Large intestine (tissue), 3 donors: ENCODE data around the gene ASIC3. TPM values are rescaled to one million over a fixed set of nuclear protein-coding genes. Genes with fewer than 3 reads are reported as not detected.

Experiments used
- DNase-seq, 2 donors: peaks; one replicate each; pipeline versions ENCODE4 v3.0.0 to v3.0.0-alpha.2; 2013
- H3K27ac ChIP-seq: one replicate; pipeline ENCODE4 v1.5.1; 2013; ENCODE audit warnings: low read length
- H3K27me3 ChIP-seq: 2 replicates; pipeline ENCODE4 v1.6.1; 2013; ENCODE audit warnings: low read length; ENCODE audit not compliant: control insufficient read depth, insufficient read depth
- H3K36me3 ChIP-seq: 2 replicates; pipeline ENCODE4 v1.6.1; 2013; ENCODE audit warnings: low read length; ENCODE audit not compliant: control insufficient read depth, insufficient read depth
- H3K4me1 ChIP-seq: one replicate; pipeline ENCODE4 v1.6.1; 2013; ENCODE audit warnings: low read length; ENCODE audit not compliant: control insufficient read depth, insufficient read depth
- H3K4me3 ChIP-seq: one replicate; pipeline ENCODE4 v1.5.1; 2013; ENCODE audit warnings: low read length
- H3K9me3 ChIP-seq: one replicate; pipeline ENCODE4 v1.6.1; 2013; ENCODE audit warnings: mild to moderate bottlenecking, low read depth, low read length, moderate library complexity; ENCODE audit not compliant: control insufficient read depth
- WGBS: methylation state at CpG from one replicate; pipeline ENCODE4 v1.1.5; 2013; ENCODE audit warnings: low lambda C conversion rate; ENCODE audit not compliant: insufficient coverage; 5-methylcytosine and 5-hydroxymethylcytosine counted together
- polyA plus RNA-seq: library from polyadenylated mRNA; unstranded; fragments of 120-200 nt; gene quantifications from one replicate; pipeline ENCODE4 v1.2.1, GENCODE V29; 2013

Gene ASIC3
- polyA plus RNA-seq, 1 donor: 6.9 TPM

DNA sequence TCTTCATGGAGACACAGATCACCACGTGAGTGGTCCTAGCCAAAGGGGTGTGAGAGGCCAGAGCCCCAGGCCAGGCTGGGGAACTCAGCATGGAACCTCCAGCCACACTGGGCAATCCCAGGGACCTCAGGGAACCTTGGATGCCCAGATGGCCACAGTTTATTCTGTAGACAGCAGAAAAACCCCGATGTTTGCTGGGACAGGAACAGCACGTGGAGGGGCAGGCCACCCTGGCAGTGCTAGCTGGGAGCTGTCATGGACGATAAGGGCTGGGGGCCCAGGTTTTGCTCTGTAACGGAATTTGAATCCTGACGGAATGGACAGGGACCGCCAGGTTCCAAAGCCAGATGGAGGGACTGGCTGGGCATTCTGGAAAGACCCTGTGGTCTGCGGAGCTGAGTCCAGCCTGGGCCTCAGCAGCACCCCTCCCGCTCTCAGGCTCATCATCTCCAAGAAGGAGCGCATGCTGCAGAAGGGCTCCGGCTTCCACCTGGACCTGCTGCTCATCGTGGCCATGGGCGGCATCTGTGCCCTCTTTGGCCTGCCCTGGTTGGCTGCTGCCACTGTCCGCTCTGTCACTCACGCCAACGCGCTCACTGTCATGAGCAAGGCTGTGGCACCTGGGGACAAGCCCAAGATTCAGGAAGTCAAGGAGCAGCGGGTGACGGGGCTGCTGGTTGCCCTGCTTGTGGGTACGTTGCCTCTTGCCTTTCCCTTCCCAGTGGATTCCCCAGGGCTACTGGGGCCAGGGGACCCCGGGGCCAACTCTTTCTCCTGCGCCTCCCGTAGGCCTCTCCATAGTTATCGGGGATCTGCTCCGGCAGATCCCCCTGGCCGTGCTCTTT, 26.7 kb downstream of the ASIC3 start:
- H3K4me3 ChIP-seq: no peak overlapping the region
- no peak overlapping the region for H3K27ac ChIP-seq
- peaks cover 35% of the 10 kb centered on the region for H3K4me1 ChIP-seq
- 100% methylated on average over 1 of the region's 26 CpGs for WGBS
- H3K27me3 ChIP-seq: no peaks in the 10 kb centered on the region
- H3K36me3 ChIP-seq: peaks cover 71% of the 10 kb centered on the region
- no peaks in the 10 kb centered on the region for H3K9me3 ChIP-seq
- no peak for DNase-seq

DNA sequence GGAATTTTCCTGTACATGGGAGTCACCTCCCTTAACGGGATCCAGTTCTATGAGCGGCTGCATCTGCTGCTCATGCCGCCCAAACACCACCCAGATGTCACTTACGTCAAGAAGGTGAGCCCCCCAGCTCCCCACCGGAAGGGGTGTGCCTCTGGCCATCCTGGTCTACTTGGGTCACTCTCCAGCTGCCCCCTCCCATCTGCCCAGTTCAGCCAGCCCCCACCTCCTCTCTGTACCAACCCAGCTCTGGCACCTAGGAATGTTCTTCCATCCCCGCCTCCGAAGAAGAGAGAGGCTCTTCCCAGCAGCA, 27.3 kb downstream of the ASIC3 start:
- Histone ChIP-seq H3K9me3 (no peaks in the 10 kb centered on the region), H3K36me3 (peaks cover 65% of the 10 kb centered on the region), H3K27ac (no peak overlapping the region), H3K4me1 (peaks cover 35% of the 10 kb centered on the region), H3K4me3 (no peak overlapping the region), H3K27me3 (no peaks in the 10 kb centered on the region)
- WGBS: no CpG with 5 or more reads among the region's 7 CpGs
- no peak for DNase-seq

DNA sequence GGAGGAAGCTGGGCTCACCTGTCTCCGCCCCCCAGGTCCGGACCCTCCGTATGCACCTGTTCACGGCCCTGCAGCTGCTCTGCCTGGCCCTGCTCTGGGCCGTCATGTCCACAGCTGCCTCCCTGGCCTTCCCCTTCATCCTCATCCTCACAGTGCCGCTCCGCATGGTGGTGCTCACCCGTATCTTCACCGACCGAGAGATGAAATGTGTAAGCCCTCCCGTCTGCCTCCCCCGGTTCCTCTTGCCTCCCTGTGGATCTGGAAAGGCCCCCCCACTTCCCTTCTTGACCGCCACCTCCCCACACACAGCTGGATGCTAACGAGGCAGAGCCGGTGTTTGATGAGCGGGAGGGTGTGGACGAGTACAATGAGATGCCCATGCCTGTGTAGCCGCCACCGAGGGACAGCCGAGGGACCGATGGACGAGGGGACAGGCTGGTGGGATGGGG, 27.7 kb downstream of the ASIC3 start:
- Histone ChIP-seq H3K4me1 (peaks cover 37% of the 10 kb centered on the region), H3K27me3 (no peaks in the 10 kb centered on the region), H3K27ac (no peak overlapping the region), H3K36me3 (peaks cover 61% of the 10 kb centered on the region), H3K9me3 (no peaks in the 10 kb centered on the region), H3K4me3 (no peak overlapping the region)
- DNase-seq: no peak
- WGBS: 100% methylated on average over 1 of the region's 22 CpGs

DNA sequence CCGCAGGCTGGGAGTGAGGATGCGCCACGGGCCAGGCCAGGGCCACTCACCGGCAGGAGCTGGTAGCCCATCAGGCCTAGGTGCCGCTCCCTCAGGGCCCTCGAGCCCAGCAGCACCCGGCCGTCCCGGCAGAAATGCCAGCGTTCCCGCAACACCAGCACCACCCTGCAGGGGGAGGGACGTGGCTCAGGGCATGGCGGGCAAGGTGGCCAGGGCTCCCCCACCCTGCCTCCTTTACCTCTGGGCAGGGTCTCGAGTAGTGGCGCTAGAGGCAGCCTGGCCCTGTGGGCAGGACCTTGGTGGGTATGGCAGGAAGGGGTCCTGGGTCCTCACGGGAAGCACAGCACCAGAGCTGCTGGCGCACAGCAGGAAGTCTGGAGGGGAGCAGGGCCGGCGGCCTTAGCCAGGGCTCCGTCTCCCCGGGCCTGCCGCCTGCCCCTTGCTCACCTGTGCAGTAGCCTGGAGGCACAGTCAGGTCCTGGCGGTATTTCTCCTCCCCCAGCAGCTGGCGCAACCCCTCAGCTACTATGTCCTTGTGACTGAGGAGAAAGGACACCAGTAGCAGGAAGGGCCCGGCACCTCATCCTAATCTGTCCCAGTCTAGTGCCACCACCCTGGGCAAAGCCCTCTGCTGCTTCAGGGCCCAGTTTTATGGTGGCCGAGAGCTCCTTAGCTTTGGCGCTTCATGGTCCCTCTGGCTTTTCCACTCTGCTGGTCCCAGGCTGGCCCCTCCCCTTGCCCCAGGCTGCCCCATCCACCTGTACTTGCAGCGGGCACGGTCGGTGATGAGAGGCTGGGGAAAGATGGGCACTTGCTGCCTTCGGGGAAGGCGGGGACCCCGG, 28.8 kb downstream of the ASIC3 start:
- 100% methylated on average over 1 of the region's 33 CpGs for WGBS
- no peak for DNase-seq
- Histone ChIP-seq H3K4me1 (peaks cover 42% of the 10 kb centered on the region), H3K36me3 (peaks cover 50% of the 10 kb centered on the region), H3K9me3 (no peaks in the 10 kb centered on the region), H3K27me3 (no peaks in the 10 kb centered on the region), H3K4me3 (no peak overlapping the region), H3K27ac (peak overlapping the region; percentile 69)

DNA sequence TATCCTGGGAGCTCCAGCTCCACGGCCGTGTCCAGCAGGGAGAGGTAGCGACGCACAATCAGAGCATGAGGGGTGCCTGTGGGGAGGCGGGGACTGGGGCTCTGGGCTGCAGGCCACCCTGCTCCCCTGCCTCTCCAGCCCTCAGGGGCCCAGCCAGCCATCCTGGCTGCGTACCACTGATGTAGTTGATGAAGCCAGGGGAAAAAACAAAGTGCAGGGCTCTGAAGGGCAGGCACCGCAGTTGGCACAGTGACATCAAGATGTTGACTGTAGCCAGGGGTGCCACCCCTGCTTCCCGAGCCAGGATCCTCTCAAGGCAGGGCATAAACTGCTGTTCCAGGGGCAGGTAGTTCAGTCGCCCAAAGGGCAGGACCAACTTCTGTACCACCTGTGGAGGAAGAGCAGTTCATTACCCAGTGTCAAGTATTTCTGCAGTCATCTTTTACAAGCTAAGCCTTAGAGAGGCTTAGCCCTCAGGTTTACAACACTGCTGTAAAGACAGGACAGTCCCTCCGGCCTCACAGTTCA, 29.4 kb downstream of the ASIC3 start:
- no CpG with 5 or more reads among the region's 10 CpGs for WGBS
- Histone ChIP-seq H3K27ac (peak overlapping the region; percentile 69), H3K9me3 (no peaks in the 10 kb centered on the region), H3K36me3 (peaks cover 44% of the 10 kb centered on the region), H3K4me3 (no peak overlapping the region), H3K27me3 (no peaks in the 10 kb centered on the region), H3K4me1 (peaks cover 48% of the 10 kb centered on the region)
- DNase-seq: peak in 1 of 2 donors; percentile 83

DNA sequence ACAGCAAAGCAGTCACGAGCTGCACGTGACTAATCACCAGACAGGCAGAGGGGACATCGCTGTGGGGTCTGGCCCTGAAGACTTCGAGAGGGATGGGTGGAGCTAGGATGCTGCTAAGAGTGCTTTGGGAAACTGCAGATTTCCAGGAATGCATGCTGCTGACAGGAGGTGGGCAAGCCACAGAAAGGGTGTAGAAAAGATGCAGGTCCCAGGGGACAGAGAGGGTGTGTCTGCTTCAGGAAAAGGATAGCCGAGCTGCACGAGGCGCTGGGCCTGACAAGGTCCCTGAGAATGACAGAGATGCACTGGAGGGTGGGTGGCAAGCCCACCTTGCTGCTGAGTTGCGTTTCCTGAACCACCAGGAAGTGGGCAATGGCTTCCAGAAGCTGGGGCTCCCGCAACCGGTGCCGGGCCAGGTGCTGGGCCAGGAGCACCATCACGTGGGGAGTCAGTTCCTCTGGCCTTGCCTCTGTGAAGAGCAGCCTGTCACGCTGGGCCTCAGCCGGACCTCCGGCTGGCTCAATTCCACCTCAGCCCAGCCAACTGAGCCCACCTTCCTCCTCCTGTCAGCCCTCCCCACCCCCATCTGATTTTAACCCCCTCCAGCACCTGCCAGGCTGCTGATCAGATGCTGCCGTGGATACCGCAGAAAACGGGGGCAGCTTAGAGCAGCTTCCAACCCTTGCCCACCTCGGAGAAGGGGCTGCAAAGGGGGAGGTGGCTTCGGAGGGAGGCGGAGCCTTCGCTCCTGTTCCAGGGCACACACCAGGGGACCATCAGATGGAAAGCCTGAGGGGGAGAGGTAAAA, 30.1 kb downstream of the ASIC3 start:
- Histone ChIP-seq H3K36me3 (peaks cover 41% of the 10 kb centered on the region), H3K4me3 (no peak overlapping the region), H3K4me1 (peaks cover 48% of the 10 kb centered on the region), H3K27me3 (no peaks in the 10 kb centered on the region), H3K27ac (peak overlapping the region; percentile 69), H3K9me3 (no peaks in the 10 kb centered on the region)
- peak in 1 of 2 donors; percentile 86 for DNase-seq
- WGBS: no CpG with 5 or more reads among the region's 22 CpGs

DNA sequence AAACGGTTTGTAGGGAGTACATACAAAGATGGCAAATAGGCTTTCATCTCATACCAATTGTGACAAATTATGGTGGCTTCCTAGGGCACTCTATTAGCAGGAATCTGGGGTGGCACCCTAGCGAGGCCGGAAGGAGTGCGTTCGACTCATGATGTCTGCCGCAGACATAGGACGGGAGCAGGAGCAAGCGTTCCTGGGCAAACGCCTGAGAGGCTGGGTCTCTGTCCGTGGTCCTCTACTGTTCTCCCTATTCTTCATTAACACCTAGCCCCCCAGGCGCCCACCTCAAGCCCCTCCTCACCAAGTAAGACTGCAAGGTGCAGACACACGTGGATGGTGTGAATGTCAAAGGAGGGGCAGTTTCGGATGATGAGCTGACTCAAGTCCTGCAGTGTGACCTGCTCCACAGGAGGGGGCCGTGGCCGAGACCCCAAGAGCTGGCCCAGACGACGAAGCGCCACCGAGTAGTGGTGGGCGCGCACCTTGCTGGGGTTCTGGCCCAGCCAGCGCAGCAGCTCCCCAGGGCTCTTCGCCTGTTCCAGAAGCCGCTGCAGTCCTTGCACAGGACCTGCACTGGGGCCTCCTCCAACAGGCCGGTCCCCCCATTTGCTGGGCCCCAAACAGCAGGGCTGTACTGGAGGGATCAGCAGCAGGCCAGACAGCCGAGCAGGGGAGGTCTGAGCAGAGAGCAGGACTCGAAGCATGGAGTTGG, 31.0 kb downstream of the ASIC3 start:
- H3K36me3 ChIP-seq: peaks cover 32% of the 10 kb centered on the region
- no peaks in the 10 kb centered on the region for H3K9me3 ChIP-seq
- peaks cover 52% of the 10 kb centered on the region for H3K4me1 ChIP-seq
- peak overlapping the region; percentile 98 for H3K4me3 ChIP-seq
- H3K27ac ChIP-seq: peak overlapping the region; percentile 87
- no peak for DNase-seq
- H3K27me3 ChIP-seq: no peaks in the 10 kb centered on the region
- WGBS: no CpG with 5 or more reads among the region's 27 CpGs

DNA sequence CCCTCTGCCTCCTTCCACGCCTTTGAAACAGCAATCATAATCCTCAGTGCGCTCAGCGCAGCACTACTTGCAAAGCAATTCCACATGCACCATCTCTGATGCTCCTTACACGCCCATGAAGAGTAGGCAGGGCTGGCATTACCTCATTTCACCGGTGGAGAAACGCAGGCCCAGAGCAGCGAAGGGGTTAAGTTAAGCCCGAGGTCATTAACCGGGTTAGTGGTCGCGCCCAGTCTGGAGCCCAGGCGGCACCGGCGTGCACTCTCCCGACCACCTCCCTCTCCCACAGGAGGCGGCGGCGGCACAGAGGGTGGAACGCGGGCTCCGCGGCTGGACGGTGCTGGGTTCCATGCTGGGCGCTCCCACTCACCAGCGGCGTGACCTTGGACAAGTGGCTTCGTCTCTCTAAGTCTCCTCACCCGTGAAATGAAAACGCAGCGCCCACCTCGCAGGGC, 31.8 kb downstream of the ASIC3 start:
- H3K9me3 ChIP-seq: no peaks in the 10 kb centered on the region
- peak in 1 of 2 donors; percentile 61 for DNase-seq
- H3K4me3 ChIP-seq: peak overlapping the region; percentile 98
- WGBS: no CpG with 5 or more reads among the region's 31 CpGs
- H3K36me3 ChIP-seq: peaks cover 24% of the 10 kb centered on the region
- H3K27ac ChIP-seq: peak overlapping the region; percentile 87
- peaks cover 52% of the 10 kb centered on the region for H3K4me1 ChIP-seq
- no peaks in the 10 kb centered on the region for H3K27me3 ChIP-seq

DNA sequence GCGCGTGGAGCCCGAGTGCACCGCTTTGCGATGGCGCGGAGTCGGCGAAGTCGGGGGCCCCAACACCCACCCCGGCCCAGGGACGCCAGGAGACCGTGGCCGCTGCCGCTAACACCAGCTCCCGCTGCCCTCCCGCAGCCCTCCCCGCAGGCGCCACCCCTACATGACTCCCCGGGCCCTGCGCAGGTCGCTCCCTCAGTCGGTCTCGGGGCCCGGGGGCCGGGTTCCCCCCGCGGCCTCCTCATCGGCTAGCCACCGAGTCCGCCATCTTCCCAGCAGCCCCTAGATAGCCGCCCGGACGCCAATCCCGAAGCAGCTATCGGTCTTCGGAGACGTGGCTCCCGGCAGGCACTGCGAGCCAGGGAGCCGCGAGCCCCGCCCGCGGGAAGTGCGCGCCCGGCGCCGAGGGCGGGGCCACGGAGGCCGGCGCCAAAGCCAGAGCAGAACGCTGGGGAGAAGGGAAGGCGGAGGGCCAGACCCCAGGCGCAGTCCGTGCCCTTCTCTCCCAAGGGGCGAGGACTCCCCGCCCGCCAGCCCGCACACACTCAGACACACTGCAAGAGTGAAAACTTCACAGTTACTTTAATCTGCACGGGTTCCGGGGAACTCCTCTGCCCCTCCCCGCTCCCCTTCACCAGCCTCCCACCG, 32.3 kb downstream of the ASIC3 start, which contains the start of gene FASTK:
Gene FASTK, minus strand, starts transcription at position 288 of the 648 bp plus-strand sequence. Its CDS starts 43 bp downstream, at position 245.
- peak; percentile 93 to 96 for DNase-seq
- no peaks in the 10 kb centered on the region for H3K9me3 ChIP-seq
- H3K36me3 ChIP-seq: peaks cover 19% of the 10 kb centered on the region
- no CpG with 5 or more reads among the region's 66 CpGs for WGBS
- peaks cover 55% of the 10 kb centered on the region for H3K4me1 ChIP-seq
- H3K4me3 ChIP-seq: peak within 1 kb of the TSS; percentile 98
- no peaks in the 10 kb centered on the region for H3K27me3 ChIP-seq
- H3K27ac ChIP-seq: peak within 1 kb of the TSS; percentile 96
